ENCODE measurements around the gene WFIKKN1. TPM values are rescaled to one million over a fixed set of nuclear protein-coding genes. Genes with fewer than 3 reads are reported as not detected.
A peak's percentile ranks its signal among the peaks of the same experiment; 100 is the strongest.

WFIKKN1 gene
- polyA plus RNA-seq, 3 donors: 0.76 TPM; not detected in 2

DNA sequence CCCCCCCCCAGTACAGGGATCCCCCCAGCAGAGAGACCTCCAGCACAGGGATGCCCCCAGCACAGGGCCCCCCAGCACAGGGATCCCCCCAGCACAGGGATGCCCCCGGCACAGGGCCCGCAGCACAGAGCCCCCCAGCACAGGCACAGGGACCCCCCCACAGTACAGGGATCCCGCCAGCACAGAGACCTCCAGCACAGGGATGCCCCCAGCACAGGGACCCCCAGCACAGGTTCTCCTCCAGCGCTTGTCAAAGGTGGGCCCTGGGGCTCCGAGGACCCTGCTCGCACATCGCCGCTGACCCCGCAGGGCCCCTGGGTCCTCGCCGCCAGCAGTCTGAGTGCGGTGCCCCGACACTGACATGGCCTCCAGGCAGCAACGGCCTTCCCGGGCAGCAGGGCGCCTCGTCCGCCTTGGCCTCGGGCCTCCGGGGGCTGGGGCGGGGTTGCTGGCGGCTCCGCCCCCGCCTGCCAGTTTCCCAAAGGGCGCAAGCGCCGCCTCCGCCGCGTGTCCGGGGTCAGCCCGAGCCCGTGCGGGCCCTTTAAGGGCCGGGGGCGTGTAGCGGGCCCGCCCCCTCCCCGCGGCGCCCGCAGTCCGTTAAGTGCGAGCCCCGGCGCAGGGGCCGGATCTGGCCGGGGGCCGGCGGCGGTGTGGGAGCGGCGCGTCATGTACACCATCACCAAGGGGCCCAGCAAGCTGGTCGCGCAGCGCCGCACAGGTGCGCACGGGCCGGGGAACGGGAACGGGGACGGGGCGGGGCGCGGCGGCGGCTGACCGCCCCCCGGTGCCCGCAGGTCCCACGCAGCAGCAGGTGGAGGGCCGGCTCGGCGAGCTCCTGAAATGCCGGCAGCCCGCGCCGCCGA lies 10.8 kb downstream of the WFIKKN1 start, which contains the start of gene MCRIP2:
Gene MCRIP2 (plus strand): TSS at position 503 of the 863 bp plus-strand sequence. CDS start 164 bp downstream, at position 667.
- intact Hi-C loops (cut with micrococcal nuclease): no loop called here
- Mint-ChIP-seq H3K36me3 (peaks cover 5 to 7% of the 10 kb centered on the region in 2 donors), H3K9me3 (peaks cover 0 to 2% (median 0%) of the 10 kb centered on the region in 7 donors), H3K4me3 (peak within 1 kb of the TSS; percentile 73 to 87), H3K27me3 (ENCODE audit: low read depth in 3 of 3) (peaks cover 0 to 3% (median 0%) of the 10 kb centered on the region in 3 donors), H3K27ac (peak within 1 kb of the TSS; percentile 77 to 93 (median 90)), H3K4me1 (peaks cover 32% of the 10 kb centered on the region)
- Histone ChIP-seq H3K9ac (ENCODE audit: insufficient read depth, low read length, poor library complexity, severe bottlenecking) (peak within 1 kb of the TSS; percentile 81), H3K27ac (ENCODE audit: low read depth in 1 of 2, low read length in 2 of 2) (peak within 1 kb of the TSS; percentile 84 to 86), H3K4me1 (ENCODE audit: control insufficient read depth in 1 of 2, insufficient read depth in 2 of 2, low read length in 2 of 2) (peaks cover 36 to 52% of the 10 kb centered on the region in 2 donors), H3K9me3 (replicated peaks in 1 of 2; ENCODE audit: control insufficient read depth in 1 of 2, insufficient read depth in 1 of 2, low read length in 2 of 2) (no peaks in the 10 kb centered on the region), H4K20me1 (ENCODE audit: insufficient read depth, low read length) (peaks cover 32% of the 10 kb centered on the region), H3K4me3 (replicated peaks in 1 of 3; ENCODE audit: low read depth in 2 of 3, low read length in 3 of 3) (peak within 1 kb of the TSS; percentile 45 to 78 (median 57)), H3K27me3 (ENCODE audit: control insufficient read depth in 2 of 2, insufficient read depth in 2 of 2, low read length in 2 of 2) (no peaks in the 10 kb centered on the region), H3K79me2 (ENCODE audit: insufficient read depth, low read length) (peaks cover 26% of the 10 kb centered on the region), H3K36me3 (replicated peaks in 1 of 2; ENCODE audit: control insufficient read depth in 1 of 2, insufficient read depth in 2 of 2, low read length in 2 of 2) (no peaks in the 10 kb centered on the region), H2AFZ (ENCODE audit: insufficient read depth, low read depth, low read length, poor library complexity, severe bottlenecking) (peak within 1 kb of the TSS; percentile 93), H3K4me2 (replicated peaks; ENCODE audit: extremely low read depth, low read length, poor library complexity, severe bottlenecking) (peak within 1 kb of the TSS; percentile 77)
- WGBS (ENCODE audit: insufficient coverage): under 1% methylated on average over 78 of the region's 81 CpGs
- TF ChIP-seq, protein P1, sequence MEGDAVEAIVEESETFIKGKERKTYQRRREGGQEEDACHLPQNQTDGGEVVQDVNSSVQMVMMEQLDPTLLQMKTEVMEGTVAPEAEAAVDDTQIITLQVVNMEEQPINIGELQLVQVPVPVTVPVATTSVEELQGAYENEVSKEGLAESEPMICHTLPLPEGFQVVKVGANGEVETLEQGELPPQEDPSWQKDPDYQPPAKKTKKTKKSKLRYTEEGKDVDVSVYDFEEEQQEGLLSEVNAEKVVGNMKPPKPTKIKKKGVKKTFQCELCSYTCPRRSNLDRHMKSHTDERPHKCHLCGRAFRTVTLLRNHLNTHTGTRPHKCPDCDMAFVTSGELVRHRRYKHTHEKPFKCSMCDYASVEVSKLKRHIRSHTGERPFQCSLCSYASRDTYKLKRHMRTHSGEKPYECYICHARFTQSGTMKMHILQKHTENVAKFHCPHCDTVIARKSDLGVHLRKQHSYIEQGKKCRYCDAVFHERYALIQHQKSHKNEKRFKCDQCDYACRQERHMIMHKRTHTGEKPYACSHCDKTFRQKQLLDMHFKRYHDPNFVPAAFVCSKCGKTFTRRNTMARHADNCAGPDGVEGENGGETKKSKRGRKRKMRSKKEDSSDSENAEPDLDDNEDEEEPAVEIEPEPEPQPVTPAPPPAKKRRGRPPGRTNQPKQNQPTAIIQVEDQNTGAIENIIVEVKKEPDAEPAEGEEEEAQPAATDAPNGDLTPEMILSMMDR (IDR thresholded peaks at IDR 0.05): no peak
- DNase-seq: peak; percentile 61 to 69 (median 66)

DNA sequence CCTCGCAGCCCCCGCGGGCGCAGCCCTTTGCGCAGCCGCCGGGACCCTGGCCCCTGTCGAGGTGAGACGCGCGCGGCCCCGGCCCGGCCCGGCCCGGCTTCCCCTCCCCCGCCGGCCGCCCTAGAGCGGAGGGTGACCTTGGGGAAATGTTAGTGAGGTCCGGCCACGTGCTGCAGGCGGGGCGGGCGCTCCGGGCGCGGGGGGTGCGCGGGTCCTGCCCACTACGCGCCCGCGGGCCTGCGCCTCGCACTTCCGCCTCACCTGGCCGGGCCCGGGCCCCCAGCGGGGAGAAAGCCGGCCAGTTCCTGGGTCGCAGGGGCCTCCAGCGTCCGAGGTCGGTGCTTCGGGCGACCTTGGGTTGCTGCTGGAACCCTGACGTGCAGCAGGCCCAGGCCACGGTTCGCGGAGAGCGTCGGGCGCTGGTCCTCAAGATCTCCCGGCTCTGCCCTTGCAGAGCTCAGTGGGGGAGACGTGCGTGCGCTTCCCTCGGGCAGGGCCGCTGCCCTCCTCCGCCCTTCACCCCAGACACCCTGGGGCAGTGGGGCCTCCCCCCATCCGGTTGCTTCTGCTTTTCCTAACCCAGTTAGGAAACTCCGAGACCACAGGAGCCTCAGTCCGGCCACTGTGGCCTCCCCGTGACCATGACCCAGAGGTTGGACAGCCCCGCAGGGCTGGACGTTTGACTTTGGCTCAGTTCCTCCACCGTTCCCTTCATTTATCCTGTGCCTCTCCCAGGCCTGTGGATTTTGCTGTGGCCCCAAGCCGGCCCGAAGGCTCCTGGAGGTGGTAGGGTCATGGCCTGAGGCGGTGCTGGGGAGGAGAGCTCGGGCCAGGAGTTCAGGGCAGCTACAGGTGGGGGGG lies 11.6 kb downstream of the WFIKKN1 start:
- H3K4me3 ChIP-seq (replicated peaks in 1 of 3; ENCODE audit: low read depth in 2 of 3, low read length in 3 of 3): peak overlapping the region; percentile 45 to 78 (median 47)
- no peaks in the 10 kb centered on the region for H3K36me3 ChIP-seq (replicated peaks in 1 of 2; ENCODE audit: control insufficient read depth in 1 of 2, insufficient read depth in 2 of 2, low read length in 2 of 2)
- DNase-seq: peak; percentile 87 to 97 (median 91)
- no peaks in the 10 kb centered on the region for H3K9me3 ChIP-seq (replicated peaks in 1 of 2; ENCODE audit: control insufficient read depth in 1 of 2, insufficient read depth in 1 of 2, low read length in 2 of 2)
- H3K27ac Mint-ChIP-seq: peak overlapping the region; percentile 77 to 93 (median 90)
- H3K4me2 ChIP-seq (replicated peaks; ENCODE audit: extremely low read depth, low read length, poor library complexity, severe bottlenecking): peak overlapping the region; percentile 77
- H3K4me3 Mint-ChIP-seq: peak overlapping the region; percentile 73 to 87
- H3K27me3 ChIP-seq (ENCODE audit: control insufficient read depth in 2 of 2, insufficient read depth in 2 of 2, low read length in 2 of 2): no peaks in the 10 kb centered on the region
- H3K27me3 Mint-ChIP-seq (ENCODE audit: low read depth in 3 of 3): no peaks in the 10 kb centered on the region
- H3K9me3 Mint-ChIP-seq: peaks cover 0 to 2% (median 0%) of the 10 kb centered on the region in 7 donors
- peaks cover 33 to 50% of the 10 kb centered on the region in 2 donors for H3K4me1 ChIP-seq (ENCODE audit: control insufficient read depth in 1 of 2, insufficient read depth in 2 of 2, low read length in 2 of 2)
- peaks cover 5 to 15% of the 10 kb centered on the region in 2 donors for H3K36me3 Mint-ChIP-seq
- TF ChIP-seq, protein P1 (IDR thresholded peaks at IDR 0.05): no peak
- peak overlapping the region; percentile 84 to 86 for H3K27ac ChIP-seq (ENCODE audit: low read depth in 1 of 2, low read length in 2 of 2)
- intact Hi-C loops (cut with micrococcal nuclease): no loop called here
- WGBS (ENCODE audit: insufficient coverage): 3% methylated on average over 51 of the region's 72 CpGs
- H3K79me2 ChIP-seq (ENCODE audit: insufficient read depth, low read length): peaks cover 31% of the 10 kb centered on the region
- H3K4me1 Mint-ChIP-seq: peaks cover 38% of the 10 kb centered on the region
- H4K20me1 ChIP-seq (ENCODE audit: insufficient read depth, low read length): peaks cover 40% of the 10 kb centered on the region
- H3K9ac ChIP-seq (ENCODE audit: insufficient read depth, low read length, poor library complexity, severe bottlenecking): peak overlapping the region; percentile 81
- H2AFZ ChIP-seq (ENCODE audit: insufficient read depth, low read depth, low read length, poor library complexity, severe bottlenecking): peak overlapping the region; percentile 46
